Chondrocyte (in vitro differentiated cells): ENCODE measurements around the gene GJA3. TPM values are rescaled to one million over a fixed set of nuclear protein-coding genes. Genes with fewer than 3 reads are reported as not detected.

Source experiments
- DNase-seq: peaks from one replicate; pipeline ENCODE4 v3.0.0; 2021; ENCODE audit warnings: mixed read lengths, low spot score
- H3K27ac Mint-ChIP-seq: one replicate; pipeline ENCODE4 v1.8.0; 2021; ENCODE audit warnings: mild to moderate bottlenecking, moderate library complexity, mixed read lengths; ENCODE audit not compliant: unreplicated experiment
- H3K27me3 Mint-ChIP-seq: 2 replicates; pipeline ENCODE4 v1.8.0; 2021; ENCODE audit warnings: low read depth, mixed read lengths
- H3K36me3 Mint-ChIP-seq: 2 replicates; pipeline ENCODE4 v1.8.0; 2021; ENCODE audit warnings: low read depth, mixed read lengths
- H3K4me1 Mint-ChIP-seq: 2 replicates; pipeline ENCODE4 v1.8.0; 2021; ENCODE audit warnings: low read depth, mild to moderate bottlenecking, mixed read lengths
- H3K4me3 Mint-ChIP-seq: one replicate; pipeline ENCODE4 v1.8.0; 2021; ENCODE audit warnings: mild to moderate bottlenecking, moderate library complexity, mixed read lengths; ENCODE audit not compliant: unreplicated experiment
- H3K9me3 Mint-ChIP-seq: 2 replicates; pipeline ENCODE4 v1.8.0; 2021; ENCODE audit warnings: low read depth, mixed read lengths
- CTCF ChIP-seq: fragments of 200-600 bp; sonication (generic); IDR thresholded peaks from 2 replicates; pipeline ENCODE4 v1.5.0; 2021; ENCODE audit warnings: antibody characterized with exemption, mild to moderate bottlenecking, moderate library complexity
- total RNA-seq: library from RNA; stranded (reverse); gene quantifications from 3 replicates; pipeline ENCODE4 v1.2.1, GENCODE V29; 2021

The GJA3 gene
- total RNA-seq, 1 donor from 2014 or later, result 0.37 TPM

DNA sequence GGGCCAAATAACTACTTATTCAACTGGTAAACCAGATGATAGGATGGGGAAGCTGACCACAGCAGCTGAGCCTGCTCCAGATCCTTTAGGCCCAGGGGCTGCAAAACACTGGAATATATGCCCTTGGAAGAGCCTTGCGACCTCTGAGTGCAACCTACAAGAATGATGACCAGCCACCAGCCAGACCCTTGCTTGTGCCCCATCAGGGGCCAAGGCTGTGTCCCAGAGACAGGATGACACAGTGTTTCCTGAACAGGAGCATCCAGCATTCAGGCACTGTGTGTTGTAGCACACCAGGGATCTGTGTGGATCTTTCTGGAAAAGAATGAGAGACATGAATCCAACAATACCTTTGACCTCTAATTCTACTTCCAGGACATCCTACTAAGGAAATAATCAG, 14.5 kb downstream of the GJA3 start:
- Mint-ChIP-seq H3K4me1 (no peaks in the 10 kb centered on the region), H3K27ac (no peak overlapping the region), H3K9me3 (no peaks in the 10 kb centered on the region), H3K4me3 (no peak overlapping the region), H3K27me3 (peaks cover 53% of the 10 kb centered on the region), H3K36me3 (peaks cover 2% of the 10 kb centered on the region)
- no peak for DNase-seq
- TF ChIP-seq CTCF, result no peak

GRCh38 chr13:20145521-20145920, 15.3 kb downstream of the GJA3 start:
- Mint-ChIP-seq H3K4me3 (no peak overlapping the region), H3K9me3 (no peaks in the 10 kb centered on the region), H3K27me3 (peaks cover 47% of the 10 kb centered on the region), H3K4me1 (peaks cover 7% of the 10 kb centered on the region), H3K27ac (no peak overlapping the region), H3K36me3 (peaks cover 2% of the 10 kb centered on the region)
- no peak for DNase-seq
- TF ChIP-seq CTCF, result no peak

DNA sequence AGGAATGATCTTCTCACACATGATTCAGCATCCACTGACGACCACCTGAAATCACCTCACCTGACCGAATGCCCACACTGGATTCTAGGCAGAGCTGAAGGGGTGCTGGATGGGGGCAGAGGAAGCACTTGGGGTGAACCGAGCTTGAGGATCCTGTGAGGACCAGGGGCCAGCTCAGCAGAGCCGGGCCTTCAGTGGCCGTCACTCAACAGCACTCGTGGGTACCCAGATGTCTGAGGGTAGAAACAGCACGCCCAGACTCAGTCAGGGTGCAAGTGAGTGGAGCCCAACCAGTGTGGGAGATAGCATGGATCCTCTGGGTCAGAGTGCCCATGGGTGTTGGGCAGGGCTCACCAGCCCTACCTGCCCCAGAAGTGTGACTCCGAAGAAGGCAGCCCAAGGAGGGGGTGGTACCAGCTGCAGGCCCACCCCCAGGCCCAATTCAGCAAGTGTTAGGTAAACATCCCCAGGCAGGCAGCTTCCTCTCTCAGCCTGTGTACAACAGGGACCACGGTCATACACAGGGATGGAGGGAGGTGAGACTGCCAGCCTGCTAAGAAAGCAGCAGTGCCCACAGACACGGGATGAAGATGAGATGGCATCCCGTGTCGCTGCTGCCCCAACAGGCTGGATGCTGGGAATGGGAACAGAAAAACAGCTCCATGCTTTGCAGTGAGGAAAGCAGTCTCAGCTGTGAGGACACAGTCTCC, 16.6 kb downstream of the GJA3 start:
- DNase-seq, result no peak
- H3K9me3 Mint-ChIP-seq, result no peaks in the 10 kb centered on the region
- H3K4me3 Mint-ChIP-seq, result no peak overlapping the region
- no peak overlapping the region for H3K27ac Mint-ChIP-seq
- peaks cover 13% of the 10 kb centered on the region for H3K4me1 Mint-ChIP-seq
- H3K27me3 Mint-ChIP-seq, result peaks cover 35% of the 10 kb centered on the region
- no peak for TF ChIP-seq CTCF
- H3K36me3 Mint-ChIP-seq, result no peaks in the 10 kb centered on the region

DNA sequence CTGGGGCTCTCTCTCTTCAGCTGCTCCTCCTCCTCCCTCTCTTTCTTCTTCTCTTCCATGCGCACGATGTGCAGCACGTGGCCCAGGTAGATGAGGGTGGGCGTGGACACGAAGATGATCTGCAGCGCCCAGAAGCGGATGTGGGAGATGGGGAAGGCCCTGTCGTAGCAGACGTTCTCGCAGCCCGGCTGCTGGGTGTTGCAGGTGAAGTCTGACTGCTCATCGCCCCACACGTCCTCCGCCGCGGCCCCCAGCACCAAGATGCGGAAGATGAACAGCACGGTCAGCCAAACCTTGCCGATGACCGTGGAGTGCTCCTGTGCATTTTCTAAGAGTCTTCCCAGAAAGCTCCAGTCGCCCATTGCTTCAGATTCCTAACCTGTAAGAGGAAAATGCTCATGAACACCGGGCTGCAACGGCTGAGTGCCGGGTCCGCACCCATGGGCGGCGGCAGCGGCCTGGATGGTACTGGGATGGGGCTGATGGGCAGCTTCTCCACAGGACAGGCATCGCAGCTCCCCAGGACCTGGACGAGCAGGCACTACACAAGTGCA, 17.8 kb downstream of the GJA3 start:
- no peak overlapping the region for H3K4me3 Mint-ChIP-seq
- H3K27me3 Mint-ChIP-seq, result peaks cover 26% of the 10 kb centered on the region
- no peaks in the 10 kb centered on the region for H3K36me3 Mint-ChIP-seq
- H3K9me3 Mint-ChIP-seq, result no peaks in the 10 kb centered on the region
- TF ChIP-seq CTCF, result no peak
- no peak overlapping the region for H3K27ac Mint-ChIP-seq
- H3K4me1 Mint-ChIP-seq, result peaks cover 15% of the 10 kb centered on the region
- DNase-seq, result no peak

GRCh38 chr13:20142023-20142926, 18.6 kb downstream of the GJA3 start:
- Mint-ChIP-seq H3K36me3 (no peaks in the 10 kb centered on the region), H3K27me3 (peaks cover 26% of the 10 kb centered on the region), H3K4me1 (peaks cover 15% of the 10 kb centered on the region), H3K27ac (no peak overlapping the region), H3K4me3 (no peak overlapping the region), H3K9me3 (no peaks in the 10 kb centered on the region)
- no peak for DNase-seq
- TF ChIP-seq CTCF, result no peak
